ENCODE results near the gene TMEM18.

DNA sequence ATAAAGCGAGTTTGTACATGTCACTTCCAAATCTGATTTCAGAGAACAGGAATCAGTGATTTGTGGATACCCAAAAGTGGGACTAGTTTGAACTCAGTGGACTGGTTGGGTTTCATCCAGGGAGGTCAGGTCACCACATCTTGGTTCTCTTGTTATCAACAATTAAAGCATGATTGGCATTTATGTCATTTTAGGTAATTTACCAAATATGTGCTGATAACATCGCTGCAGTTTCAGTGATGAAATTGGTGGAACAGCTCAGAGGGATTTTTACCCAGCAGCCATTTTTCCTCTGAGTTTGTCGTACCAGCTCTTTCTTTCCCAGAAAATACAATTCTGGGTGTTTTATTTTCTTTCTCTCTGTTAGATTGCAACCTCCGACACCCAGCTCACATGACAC, 33.4 kb downstream of the TMEM18 start:
- TF ChIP-seq, protein P1, sequence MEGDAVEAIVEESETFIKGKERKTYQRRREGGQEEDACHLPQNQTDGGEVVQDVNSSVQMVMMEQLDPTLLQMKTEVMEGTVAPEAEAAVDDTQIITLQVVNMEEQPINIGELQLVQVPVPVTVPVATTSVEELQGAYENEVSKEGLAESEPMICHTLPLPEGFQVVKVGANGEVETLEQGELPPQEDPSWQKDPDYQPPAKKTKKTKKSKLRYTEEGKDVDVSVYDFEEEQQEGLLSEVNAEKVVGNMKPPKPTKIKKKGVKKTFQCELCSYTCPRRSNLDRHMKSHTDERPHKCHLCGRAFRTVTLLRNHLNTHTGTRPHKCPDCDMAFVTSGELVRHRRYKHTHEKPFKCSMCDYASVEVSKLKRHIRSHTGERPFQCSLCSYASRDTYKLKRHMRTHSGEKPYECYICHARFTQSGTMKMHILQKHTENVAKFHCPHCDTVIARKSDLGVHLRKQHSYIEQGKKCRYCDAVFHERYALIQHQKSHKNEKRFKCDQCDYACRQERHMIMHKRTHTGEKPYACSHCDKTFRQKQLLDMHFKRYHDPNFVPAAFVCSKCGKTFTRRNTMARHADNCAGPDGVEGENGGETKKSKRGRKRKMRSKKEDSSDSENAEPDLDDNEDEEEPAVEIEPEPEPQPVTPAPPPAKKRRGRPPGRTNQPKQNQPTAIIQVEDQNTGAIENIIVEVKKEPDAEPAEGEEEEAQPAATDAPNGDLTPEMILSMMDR (IDR thresholded peaks at IDR 0.05), result no peak
- no peak for TF ChIP-seq POLR2A (IDR thresholded peaks at IDR 0.05)

All from lower leg skin (tissue), 3 donors.